COLO668 (cell line): ENCODE data around the gene RNASE7.

Experiments
- DNase-seq: peaks from one replicate; lab custom pipeline; 2025; ENCODE audit not compliant: unreplicated experiment; lab: John Stamatoyannopoulos, UW

RNASE7 gene

GRCh38 chr14:21066882-21067502 lies 24.8 kb downstream of the RNASE7 start:
- DNase-seq: no peak

GRCh38 chr14:21068521-21069387 lies 26.6 kb downstream of the RNASE7 start:
- peak; percentile 69 for DNase-seq

GRCh38 chr14:21069388-21070082 lies 27.4 kb downstream of the RNASE7 start:
- peak; percentile 28 for DNase-seq

GRCh38 chr14:21070083-21070609 lies 28.0 kb downstream of the RNASE7 start, which contains the start of gene ARHGEF40:
ARHGEF40 (plus strand) TSS chr14:21070304; CDS start chr14:21070397, 93 bp downstream.
- DNase-seq: peak; percentile 75

GRCh38 chr14:21070610-21071224 lies 28.6 kb downstream of the RNASE7 start:
- DNase-seq: peak; percentile 45

- DNase-seq: peak; percentile 88
Measured at GRCh38 chr14:21071225-21072030, 29.3 kb downstream of the RNASE7 start.

- DNase-seq: no peak
Measured at GRCh38 chr14:21072031-21072473, 29.9 kb downstream of the RNASE7 start.

GRCh38 chr14:21072781-21073339 lies 30.7 kb downstream of the RNASE7 start:
- peak; percentile 37 for DNase-seq

- DNase-seq: no peak
Measured at GRCh38 chr14:21073921-21074320, 31.8 kb downstream of the RNASE7 start.

GRCh38 chr14:21074398-21075272 lies 32.5 kb downstream of the RNASE7 start:
- no peak for DNase-seq

GRCh38 chr14:21075719-21076437 lies 33.7 kb downstream of the RNASE7 start:
- no peak for DNase-seq

GRCh38 chr14:21077672-21078071 lies 35.5 kb downstream of the RNASE7 start:
- no peak for DNase-seq

- no peak for DNase-seq
Measured at GRCh38 chr14:21078287-21078686, 36.1 kb downstream of the RNASE7 start.

- DNase-seq: no peak
Measured at GRCh38 chr14:21078726-21079125, 36.6 kb downstream of the RNASE7 start.

- no peak for DNase-seq
Measured at GRCh38 chr14:21081521-21082142, 39.5 kb downstream of the RNASE7 start.

GRCh38 chr14:21083565-21084325 lies 41.6 kb downstream of the RNASE7 start:
- DNase-seq: no peak

- no peak for DNase-seq
Measured at GRCh38 chr14:21084396-21084795, 42.2 kb downstream of the RNASE7 start.
